ENCODE data around the gene CIZ1. TPM values are rescaled to one million over a fixed set of nuclear protein-coding genes. Genes with fewer than 3 reads are reported as not detected.

The CIZ1 gene
- total RNA-seq, 1 donor, result 34.1 TPM

- DNase-seq (ENCODE audit: low read depth), result peak; percentile 40
- no peak for TF ChIP-seq CTCF (IDR thresholded peaks at IDR 0.05; ENCODE audit: insufficient read depth, low read depth, low read length)
- H3K4me3 ChIP-seq (ENCODE audit: low read depth, low read length), result no peak overlapping the region
Observed at GRCh38 chr9:128175102-128175563, 16.2 kb downstream of the CIZ1 start.

- no peak for TF ChIP-seq CTCF (IDR thresholded peaks at IDR 0.05; ENCODE audit: insufficient read depth, low read depth, low read length)
- no peak for DNase-seq (ENCODE audit: low read depth)
Observed at GRCh38 chr9:128174062-128174461, 17.3 kb downstream of the CIZ1 start.

GRCh38 chr9:128169925-128170324, 21.4 kb downstream of the CIZ1 start:
- no peak overlapping the region for H3K4me3 ChIP-seq (ENCODE audit: low read depth, low read length)
- no peak for TF ChIP-seq CTCF (IDR thresholded peaks at IDR 0.05; ENCODE audit: insufficient read depth, low read depth, low read length)
- no peak for DNase-seq (ENCODE audit: low read depth)

More at GRCh38 chr9:128174062-128174461, 17.3 kb downstream of the CIZ1 start:
- no peak overlapping the region for H3K4me3 ChIP-seq (ENCODE audit: low read depth, low read length)

GRCh38 chr9:128169492-128169891, 21.9 kb downstream of the CIZ1 start:
- TF ChIP-seq CTCF (IDR thresholded peaks at IDR 0.05; ENCODE audit: insufficient read depth, low read depth, low read length), result no peak
- DNase-seq (ENCODE audit: low read depth), result no peak
- no peak overlapping the region for H3K4me3 ChIP-seq (ENCODE audit: low read depth, low read length)

- DNase-seq (ENCODE audit: low read depth), result no peak
- H3K4me3 ChIP-seq (ENCODE audit: low read depth, low read length), result no peak overlapping the region
- no peak for TF ChIP-seq CTCF (IDR thresholded peaks at IDR 0.05; ENCODE audit: insufficient read depth, low read depth, low read length)
Observed at GRCh38 chr9:128168731-128169308, 22.6 kb downstream of the CIZ1 start.

- no peak overlapping the region for H3K4me3 ChIP-seq (ENCODE audit: low read depth, low read length)
Observed at GRCh38 chr9:128167209-128167608, 24.2 kb downstream of the CIZ1 start.

More at GRCh38 chr9:128167209-128167608, 24.2 kb downstream of the CIZ1 start:
- TF ChIP-seq CTCF (IDR thresholded peaks at IDR 0.05; ENCODE audit: insufficient read depth, low read depth, low read length), result no peak
- no peak for DNase-seq (ENCODE audit: low read depth)
